H1 (cell line): ENCODE data around the gene NHLH2. TPM values are rescaled to one million over a fixed set of nuclear protein-coding genes. Genes with fewer than 3 reads are reported as not detected.

ENCODE experiments used
- CHD7 ChIP-seq: fragments of 300-600 bp; sonication (generic); IDR thresholded peaks from 2 replicates; pipeline ENCODE4 v1.7.1; 2012; ENCODE audit warnings: low read length, moderate library complexity, mild to moderate bottlenecking, inconsistent platforms; ENCODE audit not compliant: insufficient replicate concordance
- JUND ChIP-seq: IDR thresholded peaks from 2 replicates; pipeline ENCODE4 v1.6.1; 2011; ENCODE audit warnings: mild to moderate bottlenecking, improper control_type of control experiment, low read length
- MAX ChIP-seq: IDR thresholded peaks from 2 replicates; pipeline ENCODE4 v1.6.1; 2012; ENCODE audit warnings: inconsistent platforms
- polyA plus RNA-seq, 7 experiments: library from polyadenylated mRNA; depleted of rRNA in 3 of 7; stranded (reverse) in 5 of 7; unstranded in 2 of 7; fragments of >200 nt in 5 of 7; fragments of 200-250 nt in 2 of 7; gene quantifications; 1 replicate in 5 of 7; 2 replicates in 1 of 7; 4 replicates in 1 of 7; pipeline versions ENCODE4 v1.2.1 to v1.2.3, GENCODE V29; 2011 to 2013; ENCODE audit warnings: missing spikeins in 2 of 7, mixed read lengths in 2 of 7
- total RNA-seq: library from RNA; stranded (reverse); fragmentation: NEBNext Ultra II Directional; extraction: Animal tissue kit (Norgen Biotek cat#: 25700); gene quantifications from 2 replicates; pipeline ENCODE4 v1.2.1, GENCODE V29; 2021

NHLH2 gene
- total and polyA plus RNA-seq, 2 of the 8 experiments (the other 6 are each of a cell fraction or from before 2014, with no cell fraction given): 0.92 to 1.1 TPM

GRCh38 chr1:115874904-115875303 lies 34.0 kb upstream of the NHLH2 start (continued):
- TF ChIP-seq CHD7: no peak
- no peak for TF ChIP-seq JUND
- no peak for TF ChIP-seq MAX
